Activated CD4-positive, alpha-beta T cell treated with anti-CD3 and anti-CD28 coated beads, Interleukin-2, Interleukin-4, amounts not matched to agents 100 ng/mL and 50 ng/mL, durations not matched to agents 16 hours and 8 hours (primary cell): ENCODE data around the gene SLC25A43.

ENCODE experiments used
- DNase-seq: peaks from one replicate; pipeline ENCODE4 v3.0.0-alpha.2; 2020; ENCODE audit warnings: low spot score

SLC25A43 gene

DNA sequence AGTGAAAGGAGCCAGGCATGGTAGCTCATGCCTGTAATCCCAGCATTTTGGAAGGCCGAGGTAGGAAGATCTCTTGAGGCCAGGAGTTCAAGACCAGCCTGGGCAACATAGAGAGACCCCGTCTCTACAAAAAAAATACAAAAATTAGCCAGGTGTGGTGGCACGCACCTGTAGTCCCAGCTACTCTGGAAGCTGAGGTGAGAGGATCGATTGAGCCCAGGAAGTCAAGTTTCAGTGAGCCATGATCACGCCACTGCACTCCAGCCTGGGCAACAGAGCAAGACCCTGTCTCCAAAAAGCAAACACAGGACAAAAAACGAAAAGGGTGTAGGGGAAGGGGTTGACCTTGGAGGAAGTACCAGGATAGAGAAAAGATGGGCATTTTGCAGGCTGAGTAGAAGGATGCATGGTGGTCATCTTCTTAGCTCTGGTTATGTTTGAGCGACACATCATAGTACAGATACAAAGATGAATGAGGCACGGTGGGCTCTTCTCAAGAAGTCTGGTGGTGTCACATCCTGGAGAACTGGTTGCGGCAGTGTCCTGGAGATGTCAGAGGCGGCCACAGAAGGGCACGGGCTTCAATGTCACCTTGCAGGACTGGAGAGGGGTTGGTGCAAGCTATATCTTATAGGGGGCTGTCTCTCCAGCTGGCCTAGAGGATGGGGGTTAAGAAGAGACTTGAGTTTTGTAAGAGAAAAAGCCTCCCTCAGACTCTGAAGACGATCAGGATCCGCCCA lies 101.1 kb downstream of the SLC25A43 start:
- no peak for DNase-seq

DNA sequence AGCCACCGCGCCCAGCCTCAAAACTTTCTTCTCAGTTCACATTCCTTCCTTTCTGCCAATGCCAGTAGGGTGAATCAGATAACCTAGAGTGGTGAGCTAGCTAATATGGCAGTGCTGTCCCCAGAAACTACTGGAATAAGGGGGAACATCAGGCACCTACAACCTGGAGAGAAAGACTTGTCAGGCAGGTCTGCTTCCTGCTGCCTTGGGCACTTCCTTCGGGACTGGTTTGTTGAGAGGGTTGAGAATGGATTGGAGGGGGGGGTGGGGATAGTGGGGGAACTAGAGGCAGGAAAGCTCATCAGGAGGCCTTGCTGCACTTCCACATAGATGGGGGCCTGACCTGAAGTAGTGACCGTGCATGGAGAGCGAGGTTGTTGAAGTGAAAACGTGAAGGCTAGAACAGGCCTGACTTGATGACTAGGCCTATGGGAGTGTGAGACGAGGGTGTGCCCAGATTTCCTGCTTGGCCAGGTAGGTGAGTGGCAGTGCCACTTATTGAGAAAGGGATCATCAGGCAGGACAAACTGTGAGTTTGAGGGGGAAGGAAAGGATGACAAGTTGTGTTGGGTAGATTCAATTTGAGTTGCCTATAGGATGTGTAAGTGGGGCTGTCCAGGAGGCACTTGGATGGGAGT lies 102.5 kb downstream of the SLC25A43 start:
- DNase-seq: no peak

DNA sequence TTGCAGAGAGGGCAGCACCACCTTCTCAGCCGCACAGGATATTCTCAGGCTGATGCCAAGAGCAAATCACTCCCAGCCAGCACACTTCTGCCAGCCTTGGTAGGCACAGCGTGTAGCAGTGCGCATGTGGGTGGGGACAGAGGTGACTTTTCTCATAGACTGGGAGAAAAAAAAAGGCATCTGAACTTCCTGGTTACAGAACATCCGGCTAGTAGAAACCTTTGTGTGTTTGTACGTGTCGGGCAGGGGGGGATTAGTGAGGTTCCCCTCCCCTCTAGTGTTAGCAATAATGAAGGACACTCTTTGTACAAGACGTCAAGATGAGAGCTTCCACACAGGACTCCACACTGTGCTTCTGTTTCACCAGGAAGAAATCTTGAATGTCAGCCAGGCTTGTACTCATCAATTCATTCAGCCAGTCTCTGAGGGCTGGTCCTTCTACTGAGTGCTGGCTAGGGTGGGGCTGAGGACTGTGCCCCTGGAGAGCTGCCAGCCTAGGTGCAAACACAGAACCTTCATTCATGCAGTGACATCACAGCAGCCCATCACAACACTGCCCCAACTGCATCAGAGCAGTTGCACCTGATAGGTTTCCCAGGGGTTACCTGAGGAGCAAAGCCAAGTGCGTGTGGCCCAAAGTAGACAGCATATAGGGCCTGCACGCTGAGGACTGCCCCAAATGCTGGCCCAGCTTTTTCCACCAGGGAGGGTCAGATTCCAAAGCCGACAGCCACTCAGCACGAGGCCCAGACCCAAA lies 103.8 kb downstream of the SLC25A43 start:
- no peak for DNase-seq

DNA sequence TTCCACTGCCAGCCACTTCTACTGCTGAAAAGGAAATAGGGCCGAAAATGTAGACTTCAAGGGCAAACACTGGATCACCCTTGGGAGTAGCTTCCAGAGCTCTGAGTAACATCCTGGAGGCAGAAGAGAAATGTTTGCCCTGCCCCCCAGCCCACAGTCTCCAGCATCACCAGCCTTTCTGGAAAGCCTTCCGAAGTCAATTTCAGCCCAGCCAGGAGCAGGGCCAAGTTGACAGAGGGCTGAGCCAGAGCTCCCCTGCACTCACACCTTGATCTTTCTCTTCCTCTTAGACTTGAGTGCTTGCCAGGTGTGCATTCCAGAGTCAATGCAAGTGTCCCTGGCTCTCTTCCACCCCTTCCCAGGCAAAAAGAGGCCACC lies 104.3 kb downstream of the SLC25A43 start:
- no peak for DNase-seq
